SHP77 (cell line): ENCODE results near the gene MAPK8.
"Not testable (repeated sequence)": the region's sequence is repeated elsewhere in the genome, so short reads cannot be mapped to it uniquely, and the experiment has no call there.

ENCODE experiments used
- DNase-seq, 2 experiments: peaks; one replicate each; lab custom pipeline; 2025; lab: John Stamatoyannopoulos, UW

The MAPK8 gene

DNA sequence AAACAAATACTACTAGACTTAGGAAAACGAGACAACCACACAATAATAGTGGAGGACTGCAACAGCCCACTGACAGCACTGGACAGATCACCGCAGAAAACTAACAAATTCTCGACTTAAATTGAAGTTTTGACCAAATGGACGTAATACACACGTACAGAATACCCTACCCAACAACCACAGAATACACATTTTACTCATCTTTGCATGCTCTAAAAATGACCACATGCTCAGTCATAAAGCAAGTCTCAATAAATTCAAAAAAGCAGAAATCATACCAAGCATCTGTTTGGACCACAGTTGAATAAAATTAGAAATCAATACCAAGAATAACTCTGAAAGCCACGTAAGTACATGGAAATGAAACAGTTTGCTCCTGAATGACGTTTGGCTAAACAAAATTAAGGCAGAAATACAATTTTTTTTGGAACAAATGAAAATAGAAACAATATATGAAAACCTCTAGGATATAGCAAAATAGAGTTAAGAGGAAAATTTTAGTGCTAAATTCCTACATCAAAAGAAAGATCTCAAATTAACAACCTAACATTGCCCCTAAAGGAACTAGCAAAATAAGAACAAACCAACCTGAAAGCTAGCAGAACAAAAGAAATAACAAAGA is 30.6 kb downstream of the MAPK8 start:
- no peak for DNase-seq

DNA sequence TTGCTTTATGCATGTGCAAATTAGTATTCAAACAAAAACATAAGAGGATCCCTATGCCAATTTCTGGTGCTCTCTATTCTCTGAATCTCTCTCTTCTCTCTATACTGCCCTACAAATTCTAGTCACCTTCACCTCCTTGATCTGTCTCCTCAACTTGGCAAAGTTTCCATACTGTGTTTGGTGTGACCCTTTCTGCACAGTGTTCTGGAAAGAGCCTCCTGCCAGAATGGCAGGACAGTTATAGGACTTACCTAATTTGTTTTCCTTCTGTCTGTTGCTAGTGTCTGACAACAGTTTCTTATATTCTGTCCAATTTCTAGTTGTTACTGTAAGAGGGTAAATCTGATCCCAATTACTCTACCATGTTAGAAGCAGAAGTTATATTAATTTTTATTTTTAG is 34.3 kb downstream of the MAPK8 start:
- no peak for DNase-seq

DNA sequence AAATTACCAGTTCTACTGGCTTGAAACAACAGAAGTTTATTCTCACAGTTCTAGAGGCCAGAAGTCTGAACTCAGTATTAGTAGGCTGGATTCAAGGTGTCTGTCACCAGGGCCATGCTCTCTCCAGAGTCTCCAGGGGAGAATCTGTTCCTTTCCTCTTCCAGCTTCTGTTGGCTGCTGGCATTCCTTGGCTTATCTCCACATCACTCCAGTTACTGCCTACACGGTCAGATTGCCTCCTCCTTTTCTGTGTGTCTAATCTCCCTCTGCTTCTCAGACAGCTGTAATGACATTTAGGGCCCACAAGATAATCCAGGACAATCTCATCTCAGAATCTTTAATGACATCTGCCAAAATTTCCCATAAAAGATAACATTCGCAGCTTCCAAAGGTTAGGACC is 36.6 kb downstream of the MAPK8 start:
- DNase-seq: no peak

DNA sequence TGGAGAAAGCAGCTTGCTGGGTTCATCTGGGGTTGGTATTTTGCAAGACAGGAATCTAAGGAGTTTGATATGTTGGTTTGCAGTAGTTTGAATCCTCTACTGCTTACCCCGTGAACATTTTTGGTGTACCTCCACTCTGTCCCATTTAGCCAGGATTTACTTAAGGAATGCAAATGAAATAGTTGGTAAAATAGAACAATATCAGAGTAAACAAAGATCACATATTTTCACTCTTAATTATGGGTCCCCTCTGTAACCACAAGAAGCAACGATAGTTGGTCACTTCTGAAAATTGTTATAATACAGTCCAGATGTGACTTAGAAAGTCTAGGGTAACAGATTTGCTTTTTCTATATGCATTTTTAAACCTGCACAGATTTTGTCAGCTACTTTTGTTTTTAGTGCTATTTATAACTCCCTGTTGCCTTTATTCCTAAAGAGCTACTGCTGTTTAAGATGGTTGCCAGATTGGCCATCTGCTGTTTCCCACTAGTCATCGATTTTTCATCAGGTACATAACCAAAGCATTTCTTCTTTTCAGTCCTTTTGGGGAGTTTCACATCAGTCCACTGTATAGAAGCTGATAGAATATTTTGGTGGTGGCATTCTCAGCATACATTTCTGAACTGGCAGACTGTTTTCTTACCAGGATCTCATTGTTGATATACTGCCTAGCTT is 37.6 kb downstream of the MAPK8 start:
- no peak for DNase-seq

DNA sequence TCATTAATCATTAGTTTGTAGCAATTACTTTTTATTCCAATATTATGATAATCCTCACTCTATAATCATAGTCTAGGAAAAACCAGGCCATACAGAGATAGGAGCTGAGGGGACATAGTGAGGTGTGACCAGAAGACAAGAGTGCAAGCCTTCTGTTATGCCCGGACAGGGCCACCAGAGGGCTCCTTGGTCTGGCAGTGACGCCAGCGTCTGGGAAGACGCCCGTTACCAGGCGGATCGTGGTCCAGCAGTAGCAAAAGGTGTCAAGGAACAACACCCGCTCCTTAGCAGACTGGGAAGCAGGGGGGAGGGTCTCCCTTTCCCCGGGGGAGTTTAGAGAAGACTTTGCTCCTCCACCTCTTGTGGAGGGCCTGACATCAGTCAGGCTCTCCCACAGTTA is 39.8 kb downstream of the MAPK8 start:
- not testable (repeated sequence) for DNase-seq

DNA sequence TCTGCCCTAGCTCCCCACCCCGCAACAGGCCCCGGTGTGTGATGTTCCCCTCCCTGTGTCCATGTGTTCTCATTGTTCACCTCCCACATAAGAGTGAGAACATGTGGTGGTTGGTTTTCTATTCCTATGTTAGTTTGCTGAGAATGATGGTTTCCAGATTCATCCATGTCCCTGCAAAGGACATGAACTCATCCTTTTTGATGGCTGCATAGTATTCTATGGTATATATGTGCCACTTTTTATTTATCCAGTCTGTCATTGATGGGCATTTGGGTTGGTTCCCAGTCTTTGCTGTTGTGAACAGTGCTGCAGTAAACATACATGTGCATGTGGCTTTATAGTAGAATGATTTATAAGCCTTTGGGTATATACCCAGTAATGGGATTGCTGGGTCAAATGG is 41.1 kb downstream of the MAPK8 start:
- DNase-seq: not testable (repeated sequence)

DNA sequence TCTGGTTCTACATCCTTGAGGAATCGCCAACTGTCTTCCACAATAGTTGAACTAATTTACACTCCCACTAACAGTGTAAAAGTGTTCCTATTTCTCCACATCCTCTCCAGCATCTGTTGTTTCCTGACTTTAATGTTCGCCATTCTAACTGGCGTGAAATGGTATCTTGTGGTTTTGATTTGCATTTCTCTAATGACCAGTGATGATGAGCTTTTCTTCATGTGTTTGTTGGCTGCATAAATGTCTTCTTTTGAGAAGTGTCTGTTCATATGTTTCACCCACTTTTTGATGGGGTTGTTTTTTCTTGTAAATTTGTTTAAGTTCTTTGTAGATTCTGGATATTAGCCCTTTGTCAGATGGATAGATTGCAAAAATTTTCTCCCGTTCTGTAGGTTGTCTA is 41.5 kb downstream of the MAPK8 start:
- DNase-seq: not testable (repeated sequence)

DNA sequence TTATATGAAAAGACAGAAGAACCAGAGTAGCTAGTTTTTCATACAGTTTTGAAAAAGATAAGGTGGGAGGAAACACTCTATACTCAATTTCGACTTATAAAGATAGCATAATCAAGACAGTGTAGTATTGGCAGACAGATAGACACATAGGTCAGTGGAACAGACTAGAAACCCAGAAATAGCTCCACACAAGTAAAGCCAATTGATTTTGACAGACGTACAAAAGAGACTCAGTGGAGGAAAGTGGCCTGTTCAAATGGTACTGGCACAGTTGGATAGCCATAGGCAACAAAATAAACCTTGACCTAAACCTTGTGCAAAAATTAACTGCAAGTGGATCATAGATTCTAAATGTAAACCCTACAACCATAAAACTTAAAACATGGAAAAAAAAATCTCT is 46.8 kb downstream of the MAPK8 start:
- no peak for DNase-seq

DNA sequence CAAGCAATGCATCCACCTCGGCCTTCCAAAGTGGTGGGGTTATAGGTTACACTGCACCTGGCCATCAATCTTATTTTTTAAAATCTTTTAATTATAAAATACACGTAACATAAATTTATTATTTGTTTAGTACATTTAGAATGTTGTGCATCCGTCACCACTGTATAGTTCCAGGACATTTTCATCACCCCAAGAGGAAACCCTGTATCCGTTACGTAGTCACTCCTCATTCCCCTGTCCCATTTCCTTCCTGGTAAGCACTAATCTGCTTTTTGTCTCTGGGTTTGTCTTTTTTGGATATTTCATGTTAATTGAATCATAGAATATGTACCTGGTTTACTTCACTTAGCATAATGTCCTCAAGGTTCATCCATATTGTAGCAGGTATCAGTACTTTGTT is 51.2 kb downstream of the MAPK8 start:
- DNase-seq: no peak

DNA sequence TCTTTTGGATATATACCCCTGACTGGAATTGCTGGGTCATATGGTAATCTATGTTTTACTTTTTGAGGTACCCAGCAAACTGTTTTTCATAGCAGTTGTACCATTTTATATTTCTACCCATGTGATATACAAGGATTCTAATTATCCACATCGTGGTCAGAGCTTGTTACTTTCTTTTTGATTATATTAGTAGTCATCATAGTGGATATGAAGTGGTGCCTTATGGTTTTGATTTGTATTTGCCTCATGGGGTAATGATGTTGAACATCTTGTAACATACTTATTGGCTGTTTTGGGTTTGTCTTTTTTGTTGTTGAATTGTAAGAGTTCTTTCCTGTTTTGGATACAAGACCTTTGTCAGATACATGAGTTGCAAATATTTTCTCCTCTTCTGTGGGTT is 51.7 kb downstream of the MAPK8 start:
- no peak for DNase-seq

DNA sequence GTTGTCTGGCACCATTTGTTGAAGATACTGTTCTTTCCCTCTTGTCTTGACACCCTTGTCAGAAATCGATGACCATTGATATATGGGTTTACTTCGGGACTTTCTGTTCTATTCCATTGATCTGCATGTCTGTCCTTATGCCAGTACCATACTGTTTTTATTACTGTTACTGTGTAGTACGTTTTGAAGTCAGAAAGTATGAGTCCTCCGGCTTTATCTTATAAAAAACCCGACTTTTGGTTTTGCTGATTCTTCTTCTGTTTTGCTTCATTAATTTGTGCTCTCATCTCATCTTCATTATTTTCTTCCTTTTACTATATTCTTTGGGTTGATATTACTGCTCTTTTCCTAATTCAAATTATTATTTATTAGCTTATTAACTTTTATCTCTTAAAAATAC is 52.4 kb downstream of the MAPK8 start:
- no peak for DNase-seq

DNA sequence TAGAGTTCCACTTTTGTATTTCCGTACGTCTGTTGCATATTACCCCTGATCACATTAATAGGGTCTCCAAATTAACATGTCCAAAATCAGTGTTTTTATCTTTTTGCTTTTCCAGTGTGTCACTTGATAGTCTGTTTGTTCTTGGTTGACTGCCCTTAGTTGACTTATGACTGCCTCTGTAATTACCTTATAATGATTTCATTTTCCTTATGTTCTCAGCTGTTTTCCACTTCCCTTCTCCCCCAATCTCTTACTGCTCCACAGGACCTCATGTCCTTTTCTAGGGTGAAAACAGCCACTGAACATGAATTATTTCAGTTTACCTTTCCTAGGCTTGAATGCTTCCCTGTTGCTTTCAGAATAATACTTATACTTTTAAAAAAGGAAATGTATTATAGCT is 54.7 kb downstream of the MAPK8 start:
- no peak for DNase-seq

DNA sequence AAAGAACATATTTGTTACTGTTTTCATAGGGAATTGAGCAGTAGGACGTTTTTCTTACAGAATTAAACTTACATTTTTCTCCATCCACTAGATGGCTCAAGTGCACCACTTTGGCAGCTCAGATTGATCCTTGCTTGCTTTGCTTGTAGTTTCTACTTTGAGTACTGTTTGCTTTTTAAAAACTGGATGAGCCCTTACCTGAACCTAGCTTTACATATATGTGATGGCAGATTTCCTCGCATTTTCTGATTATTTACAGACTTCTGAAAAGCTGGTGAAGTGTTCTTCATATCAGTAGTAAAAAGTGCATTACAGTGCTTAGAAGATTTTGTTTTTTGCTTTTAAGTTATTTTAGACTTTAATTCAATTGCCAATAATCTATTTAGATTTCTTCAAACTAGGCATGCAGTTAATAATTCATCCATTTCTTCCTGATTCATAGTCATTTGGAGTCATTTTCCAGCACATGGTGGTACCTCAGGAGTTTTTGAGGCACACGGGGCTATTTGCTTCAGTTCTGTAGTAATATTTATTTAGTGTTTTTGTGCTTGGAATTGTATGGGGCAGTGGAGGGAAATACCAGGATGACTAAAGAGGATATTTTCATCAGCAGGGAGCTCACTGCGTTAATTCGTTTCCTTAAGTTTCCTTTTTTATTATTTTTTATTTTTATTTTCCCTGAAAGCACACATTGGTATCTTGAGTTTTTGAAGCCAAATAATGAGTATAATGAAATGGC is 57.3 kb downstream of the MAPK8 start:
- DNase-seq: peak in 1 of 2 experiments; percentile 41

DNA sequence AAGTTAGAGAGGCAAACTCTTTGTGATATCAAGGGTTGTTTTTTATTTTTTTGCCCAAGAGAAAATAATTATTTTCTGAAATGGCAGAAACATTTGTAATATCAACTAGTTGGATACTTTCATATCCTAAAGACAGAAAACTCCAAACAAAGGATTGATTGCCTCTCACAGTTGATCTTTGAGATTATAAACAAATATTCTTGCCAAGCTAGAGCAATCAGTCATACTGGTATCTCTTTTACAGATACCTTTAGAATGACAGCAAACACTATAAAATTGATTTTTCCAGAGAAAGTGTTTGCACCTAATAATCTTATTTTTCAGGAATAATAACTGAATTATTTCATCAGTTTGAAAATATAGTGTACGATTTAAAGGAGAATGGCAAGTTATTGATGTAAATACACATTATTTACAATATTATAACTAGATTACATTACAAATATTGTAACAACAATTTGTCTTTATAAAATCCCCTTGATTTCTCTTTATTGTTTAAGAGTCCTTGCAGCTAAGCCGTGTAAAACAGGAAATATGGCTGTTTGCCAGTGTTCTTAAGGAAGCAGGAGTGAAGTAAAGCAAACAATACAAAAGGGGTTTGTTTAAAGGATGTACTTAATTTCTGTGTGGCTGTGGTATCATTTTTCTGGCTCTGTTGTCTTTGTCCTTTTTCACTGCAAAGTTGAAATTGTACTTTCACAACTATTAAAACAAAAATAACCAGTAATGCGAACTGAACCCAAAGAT is 58.4 kb downstream of the MAPK8 start:
- DNase-seq: no peak

DNA sequence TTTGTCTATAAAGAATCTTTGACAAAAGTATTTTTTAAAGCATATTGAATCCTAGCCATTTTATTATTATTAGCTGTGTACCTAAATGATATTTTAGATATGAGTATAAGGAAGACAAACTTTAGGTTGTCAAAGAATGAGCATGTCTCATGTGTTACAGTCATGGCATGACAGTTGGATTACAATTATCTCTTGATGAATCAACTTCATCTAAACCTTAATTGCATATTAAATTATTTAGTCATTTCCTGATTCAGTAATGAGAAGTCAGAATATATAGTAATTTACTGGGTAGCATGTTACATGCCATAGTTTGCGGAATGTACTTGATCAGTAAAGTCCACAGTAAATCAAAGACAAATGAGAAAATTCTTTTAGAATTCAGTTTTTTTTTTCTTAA is 59.2 kb downstream of the MAPK8 start:
- DNase-seq: no peak

DNA sequence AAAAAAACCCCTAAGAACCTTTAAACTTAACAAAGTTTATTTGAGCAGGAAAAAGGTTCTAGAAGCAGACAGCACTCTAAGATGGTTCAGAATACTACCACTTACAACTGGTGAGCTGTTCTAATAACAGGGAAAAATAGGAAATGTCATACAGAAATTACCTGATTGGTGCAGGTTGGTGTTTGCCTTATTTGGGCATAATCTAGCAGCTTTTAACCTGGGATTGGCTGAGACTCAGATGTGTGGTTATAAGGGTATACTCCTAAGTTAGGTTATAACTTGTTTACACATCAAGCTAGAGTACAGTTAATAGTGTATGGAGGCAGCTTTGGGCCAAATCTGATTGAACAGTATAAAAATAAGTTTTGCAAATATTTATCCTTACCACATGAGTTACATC is 59.8 kb downstream of the MAPK8 start:
- no peak for DNase-seq

DNA sequence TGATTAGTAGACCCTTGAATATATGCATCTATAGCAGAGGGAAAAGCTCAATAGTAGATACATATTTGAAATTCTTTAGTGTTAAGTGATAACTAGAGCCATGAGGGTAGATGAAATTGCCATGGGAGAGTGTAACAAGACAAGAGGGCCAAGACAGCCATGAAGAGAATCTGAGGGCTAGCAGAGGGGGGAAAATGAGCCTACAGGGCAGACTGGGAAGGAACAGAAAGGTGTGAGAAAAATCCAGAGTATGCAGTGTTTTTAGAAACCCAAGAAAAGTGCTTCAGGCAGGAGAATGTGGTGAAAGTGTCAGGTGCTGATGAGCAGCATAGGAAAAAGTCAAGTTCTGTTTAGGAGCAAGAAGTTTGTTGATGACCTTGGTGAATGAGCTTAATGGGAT is 63.0 kb downstream of the MAPK8 start:
- no peak for DNase-seq

DNA sequence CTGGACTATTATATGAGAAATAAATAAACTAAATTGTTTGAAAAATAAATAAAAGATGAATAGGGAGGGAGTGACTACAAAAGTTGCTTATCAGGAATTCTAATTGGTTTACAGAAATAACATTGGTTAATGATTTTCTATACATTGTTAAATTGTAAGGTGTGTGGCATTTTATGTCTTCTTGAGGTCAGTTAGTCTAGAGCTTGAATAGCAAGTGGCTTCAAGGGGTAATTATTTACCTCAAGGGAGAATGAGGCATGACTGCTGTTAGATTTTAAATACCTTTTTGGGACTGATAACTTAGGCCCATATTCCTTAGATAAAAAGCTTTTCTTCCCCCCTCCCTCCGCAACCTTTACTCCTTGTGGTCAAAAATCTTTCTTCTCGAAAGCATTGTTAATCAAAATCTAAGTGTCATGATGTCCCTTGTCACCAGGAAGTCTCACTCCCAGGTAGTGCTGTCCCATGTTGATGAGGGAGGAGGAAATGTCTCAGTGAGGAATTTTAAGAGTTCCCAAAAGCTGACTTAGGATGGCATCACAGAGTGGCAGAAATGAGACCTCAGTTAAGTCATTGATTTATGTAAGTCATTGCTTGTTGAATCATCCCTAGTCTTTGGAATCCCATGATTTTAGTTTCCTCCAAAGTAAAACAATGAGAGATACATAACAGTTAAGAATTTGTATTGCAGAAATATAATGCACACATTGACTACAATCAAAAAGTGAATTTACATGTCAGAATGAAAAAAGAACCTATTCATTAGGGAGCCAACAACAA is 71.5 kb downstream of the MAPK8 start:
- DNase-seq: no peak

DNA sequence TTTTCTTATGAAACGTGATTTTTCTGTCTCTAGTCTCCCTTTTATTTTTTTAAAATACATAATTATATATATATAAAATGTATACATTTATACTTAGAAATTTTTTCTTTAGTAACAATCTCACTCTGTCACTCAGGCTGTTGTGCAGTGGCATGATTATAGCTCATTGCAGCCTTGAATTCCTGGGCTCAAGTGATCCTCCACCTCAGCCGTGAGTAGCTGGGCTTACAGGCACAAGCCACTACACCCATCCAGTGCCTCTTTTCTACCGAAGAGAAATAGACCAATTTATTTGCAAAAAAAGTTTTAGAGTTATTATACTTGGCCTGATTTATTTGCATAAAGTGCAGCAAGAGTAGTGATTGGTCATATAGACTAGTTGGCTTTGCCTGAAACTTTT is 72.2 kb downstream of the MAPK8 start:
- DNase-seq: no peak

DNA sequence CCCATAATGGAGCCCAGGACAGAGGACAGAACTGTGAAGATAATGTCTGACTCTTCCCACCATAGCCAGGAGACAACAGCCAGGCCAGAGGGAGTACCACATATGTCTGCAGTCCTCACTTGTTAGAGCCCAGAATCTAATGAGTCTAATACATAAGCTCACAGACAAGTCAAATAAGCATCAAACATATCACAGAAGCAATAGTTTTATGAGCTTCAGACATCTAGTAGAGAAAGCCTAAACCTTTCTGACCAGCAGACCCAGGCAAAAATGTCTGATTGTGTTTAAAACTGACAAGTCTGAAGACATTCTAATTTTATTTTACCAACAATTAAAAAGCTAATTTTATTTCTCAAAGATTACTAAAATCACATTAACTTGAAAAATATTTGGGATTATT is 75.5 kb downstream of the MAPK8 start:
- no peak for DNase-seq

DNA sequence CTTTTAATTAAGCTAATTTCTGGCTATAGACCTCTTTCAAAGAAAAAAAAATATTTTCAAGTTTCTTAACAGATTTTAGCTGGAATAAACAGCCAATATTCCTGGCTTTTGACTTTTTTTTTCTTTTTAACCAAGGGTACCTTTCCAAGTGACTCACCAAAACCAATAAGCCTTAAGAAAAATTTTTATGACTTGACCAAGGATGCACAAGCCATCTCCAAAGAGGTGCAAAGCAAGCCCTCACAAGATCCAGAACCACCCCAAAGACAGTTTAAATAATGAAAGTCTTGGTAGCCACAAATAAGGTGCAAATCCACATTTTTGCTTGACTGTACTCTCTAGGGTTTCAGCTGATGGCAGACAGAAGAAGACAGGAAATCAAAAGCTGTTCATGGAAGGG is 76.5 kb downstream of the MAPK8 start:
- DNase-seq: no peak

DNA sequence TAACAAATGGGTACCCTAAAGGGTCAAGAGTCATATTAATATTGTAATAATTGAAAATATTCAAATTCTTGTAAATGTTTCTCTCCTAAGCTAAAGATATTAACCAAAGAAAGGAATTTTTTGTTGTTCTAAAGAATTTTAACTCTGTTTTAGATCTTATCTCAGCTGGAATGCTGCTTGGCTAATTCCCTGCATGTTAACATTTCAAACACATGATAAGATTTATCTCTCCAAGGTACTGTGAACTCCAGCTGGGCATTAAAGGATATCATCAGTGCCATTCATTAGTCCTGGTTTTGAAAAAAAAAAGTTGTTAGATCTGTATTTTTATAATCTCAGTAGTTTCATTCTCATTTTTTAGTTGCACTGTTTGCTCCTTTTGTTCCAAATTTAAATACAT is 76.9 kb downstream of the MAPK8 start:
- DNase-seq: no peak
